Loucy (cell line): ENCODE data around the gene EIF2A.
A peak's percentile ranks its signal among the peaks of the same experiment; 100 is the strongest.

ENCODE experiments used
- H2AFZ ChIP-seq: fragments of 200-600 bp; sonication (generic); 2 replicates; pipeline ENCODE4 v1.6.0; 2016; ENCODE audit warnings: antibody characterized with exemption, mild to moderate bottlenecking, low read length, moderate library complexity
- H3F3A ChIP-seq: fragments of 200-600 bp; 2 replicates; pipeline ENCODE4 v1.6.0; 2016; ENCODE audit warnings: antibody characterized with exemption, low read depth, mild to moderate bottlenecking
- H3K27me3 ChIP-seq: fragments of 200-600 bp; sonication (generic); 2 replicates; pipeline ENCODE4 v1.6.1; 2014; ENCODE audit warnings: low read length, mild to moderate bottlenecking; ENCODE audit not compliant: insufficient read depth, poor library complexity, severe bottlenecking
- H3K36me3 ChIP-seq: fragments of 200-600 bp; sonication (generic); 2 replicates; pipeline ENCODE4 v1.6.1; 2016; ENCODE audit warnings: low read length; ENCODE audit not compliant: insufficient read depth
- H3K4me1 ChIP-seq: fragments of 200-600 bp; sonication (generic); 2 replicates; pipeline ENCODE4 v1.5.1; 2014; ENCODE audit warnings: low read length, mild to moderate bottlenecking; ENCODE audit not compliant: insufficient read depth, poor library complexity, severe bottlenecking
- H3K4me2 ChIP-seq: fragments of 200-600 bp; sonication (generic); 2 replicates; pipeline ENCODE4 v1.6.0; 2014; ENCODE audit warnings: antibody characterized with exemption, low read length, low read depth, mild to moderate bottlenecking; ENCODE audit not compliant: poor library complexity, severe bottlenecking
- H3K4me3 ChIP-seq: fragments of 200-600 bp; sonication (generic); 2 replicates; pipeline ENCODE4 v1.5.1; 2014; ENCODE audit warnings: low read length, mild to moderate bottlenecking, mixed read lengths; ENCODE audit not compliant: poor library complexity, severe bottlenecking
- H3K79me2 ChIP-seq: fragments of 200-600 bp; sonication (generic); 2 replicates; pipeline ENCODE4 v1.6.1; 2014; ENCODE audit warnings: low read length; ENCODE audit not compliant: insufficient read depth
- H3K9ac ChIP-seq: fragments of 200-600 bp; sonication (generic); 2 replicates; pipeline ENCODE4 v1.6.0; 2014; ENCODE audit warnings: mild to moderate bottlenecking, low read depth, low read length, moderate library complexity; ENCODE audit not compliant: poor library complexity, severe bottlenecking
- H3K9me2 ChIP-seq: fragments of 200-600 bp; sonication (generic); replicated peaks from 2 replicates; pipeline ENCODE4 v1.6.1; 2016; ENCODE audit warnings: low read depth, low read length, mixed read lengths
- H3K9me3 ChIP-seq: fragments of 200-600 bp; sonication (generic); 2 replicates; pipeline ENCODE4 v1.6.1; 2014; ENCODE audit warnings: mild to moderate bottlenecking, antibody characterized with exemption, low read length, low read depth; ENCODE audit not compliant: insufficient read depth
- H4K20me1 ChIP-seq: fragments of 200-600 bp; sonication (generic); 2 replicates; pipeline ENCODE4 v1.6.0; 2014; ENCODE audit warnings: antibody characterized with exemption, low read length, mild to moderate bottlenecking; ENCODE audit not compliant: insufficient read depth, poor library complexity, severe bottlenecking
- CTCF ChIP-seq: fragments of 200-600 bp; sonication (generic); conservative IDR thresholded peaks from 2 replicates; pipeline ENCODE4 v1.5.1; 2014; ENCODE audit warnings: mild to moderate bottlenecking, antibody characterized with exemption, low read length
- EZH2phosphoT487 ChIP-seq: fragments of 200-600 bp; IDR thresholded peaks from 2 replicates; pipeline ENCODE4 v1.6.1; 2018; ENCODE audit warnings: antibody characterized with exemption, mild to moderate bottlenecking, moderate library complexity, borderline replicate concordance

Gene EIF2A

GRCh38 chr3:150519026-150519425 is 27.6 kb upstream of the EIF2A start:
- no peaks in the 10 kb centered on the region for H3K9me3 ChIP-seq
- no peaks in the 10 kb centered on the region for H3K9me2 ChIP-seq
- H3K4me2 ChIP-seq = no peak overlapping the region
- H3K4me3 ChIP-seq = no peak overlapping the region
- H3F3A ChIP-seq = no peaks in the 10 kb centered on the region
- H2AFZ ChIP-seq = 0 out of 2 replicates have a peak overlapping the region, but pooled peaks have one; percentile 49
- TF ChIP-seq CTCF (no peak), EZH2phosphoT487 (no peak)
- no peaks in the 10 kb centered on the region for H4K20me1 ChIP-seq
- H3K9ac ChIP-seq = no peak overlapping the region
- H3K36me3 ChIP-seq = no peaks in the 10 kb centered on the region
- no peaks in the 10 kb centered on the region for H3K27me3 ChIP-seq
- no peaks in the 10 kb centered on the region for H3K79me2 ChIP-seq
- H3K4me1 ChIP-seq = no peaks in the 10 kb centered on the region

GRCh38 chr3:150520408-150520807 is 26.2 kb upstream of the EIF2A start:
- no peaks in the 10 kb centered on the region for H3K4me1 ChIP-seq
- no peak overlapping the region for H2AFZ ChIP-seq
- no peaks in the 10 kb centered on the region for H3K9me2 ChIP-seq
- H3K9me3 ChIP-seq = no peaks in the 10 kb centered on the region
- H3K4me2 ChIP-seq = no peak overlapping the region
- H3K36me3 ChIP-seq = no peaks in the 10 kb centered on the region
- no peak overlapping the region for H3K4me3 ChIP-seq
- no peak for TF ChIP-seq EZH2phosphoT487
- no peak for TF ChIP-seq CTCF
- no peaks in the 10 kb centered on the region for H4K20me1 ChIP-seq
- no peaks in the 10 kb centered on the region for H3F3A ChIP-seq
- no peaks in the 10 kb centered on the region for H3K79me2 ChIP-seq
- no peak overlapping the region for H3K9ac ChIP-seq
- no peaks in the 10 kb centered on the region for H3K27me3 ChIP-seq

- no peak overlapping the region for H3K9ac ChIP-seq
- H3K9me2 ChIP-seq = no peaks in the 10 kb centered on the region
- H3K36me3 ChIP-seq = no peaks in the 10 kb centered on the region
- no peaks in the 10 kb centered on the region for H3K79me2 ChIP-seq
- no peak overlapping the region; the same call in 1 of the 2 replicates for H2AFZ ChIP-seq
- H4K20me1 ChIP-seq = no peaks in the 10 kb centered on the region
- H3K4me2 ChIP-seq = no peak overlapping the region
- H3K27me3 ChIP-seq = no peaks in the 10 kb centered on the region
- H3K9me3 ChIP-seq = no peaks in the 10 kb centered on the region
- no peaks in the 10 kb centered on the region for H3K4me1 ChIP-seq
- TF ChIP-seq CTCF = peak; percentile 24; the same call in 1 of the 2 replicates
- no peak for TF ChIP-seq EZH2phosphoT487
- no peak overlapping the region for H3K4me3 ChIP-seq
- no peaks in the 10 kb centered on the region for H3F3A ChIP-seq
Observed at GRCh38 chr3:150521463-150521862, 25.1 kb upstream of the EIF2A start.
